22Rv1 (cell line): ENCODE results near the gene ASB13.

Experiments used
- CTCF ChIP-seq: fragments of 450-650 bp; IDR thresholded peaks from 2 replicates; pipeline ENCODE4 v1.5.1; 2017; ENCODE audit warnings: mild to moderate bottlenecking
- ZFX ChIP-seq: fragments of 450-650 bp; IDR thresholded peaks from 2 replicates; pipeline ENCODE4 v1.6.1; 2017; ENCODE audit warnings: antibody characterized with exemption, borderline replicate concordance

GRCh38 chr10:5679037-5679435, 12.6 kb upstream of the ASB13 start:
- TF ChIP-seq CTCF, result no peak
- TF ChIP-seq ZFX, result no peak
